Upper lobe of left lung (tissue), 6 donors: ENCODE measurements around the gene BMP4. TPM values are rescaled to one million over a fixed set of nuclear protein-coding genes. Genes with fewer than 3 reads are reported as not detected.

Source experiments
- ATAC-seq, 2 donors: fragments of 200-7000 bp; cut with Tn5 transposase; one replicate each; pipeline ENCODE4 v1.9.1; 2022; ENCODE audit warnings: mild to moderate bottlenecking in 2 of 2, moderate library complexity in 2 of 2; ENCODE audit not compliant: low FRiP score in 2 of 2
- DNase-seq, 2 donors: peaks; one replicate each; pipeline ENCODE4 v3.0.0-alpha.2; 2019 to 2020
- H3K27ac ChIP-seq, 4 donors: fragments of 200-600 bp; sonication (generic); one replicate each; pipeline ENCODE4 v1.5.1; 2016 to 2019
- H3K27me3 ChIP-seq, 4 donors: fragments of 200-600 bp; sonication (generic); one replicate each; pipeline ENCODE4 v1.5.1; 2017 to 2019
- H3K36me3 ChIP-seq, 4 donors: fragments of 200-600 bp; sonication (generic); one replicate each; pipeline ENCODE4 v1.5.1; 2016 to 2019
- H3K4me1 ChIP-seq, 4 donors: fragments of 200-600 bp; sonication (generic); one replicate each; pipeline ENCODE4 v1.5.1; 2018 to 2019
- H3K4me3 ChIP-seq, 4 donors: fragments of 200-600 bp; sonication (generic); one replicate each; pipeline ENCODE4 v1.5.1; 2017 to 2019; ENCODE audit warnings: mild to moderate bottlenecking in 2 of 4, moderate library complexity in 1 of 4
- H3K9me3 ChIP-seq, 4 donors: fragments of 200-600 bp; sonication (generic); one replicate each; pipeline ENCODE4 v1.5.1; 2018 to 2019
- EP300 ChIP-seq, 4 donors: sonication (generic); formaldehyde crosslinking; IDR thresholded peaks; one replicate each; pipeline ENCODE4 v1.5.1; 2017; ENCODE audit warnings: antibody characterized with exemption in 4 of 4, control low read depth in 2 of 4
- POLR2A ChIP-seq, 4 donors: fragments of 450-650 bp; IDR thresholded peaks; one replicate each; pipeline ENCODE4 v1.5.1; 2016 to 2017; ENCODE audit warnings: antibody characterized with exemption in 4 of 4, mild to moderate bottlenecking in 2 of 4
- POLR2AphosphoS5 ChIP-seq, 2 donors: sonication (generic); formaldehyde crosslinking; IDR thresholded peaks; one replicate each; pipeline ENCODE4 v1.5.1; 2017; ENCODE audit warnings: antibody characterized with exemption in 2 of 2
- WGBS, 2 donors: methylation state at CpG; one replicate each; pipeline ENCODE4 v1.1.5; 2017 to 2018; 5-methylcytosine and 5-hydroxymethylcytosine counted together
- small RNA-seq, 4 donors: library from RNA; depleted of rRNA; stranded (forward); fragments of <200 nt; gene quantifications; one replicate each; pipeline ENCODE3, GENCODE V24; 2016
- total RNA-seq, 6 donors: library from RNA; depleted of rRNA in 4 of 6; stranded (reverse); fragments of >200 nt in 4 of 6; gene quantifications; one replicate each; pipeline versions ENCODE4 v1.1.0 to v1.2.1, GENCODE V29; 2016 to 2021
- TF ChIP-seq, protein P1 (sequence below), 6 experiments: fragments of 450-650 bp in 4 of 6; fragments of 200-600 bp in 2 of 6; sonication (generic) in 2 of 6; IDR thresholded peaks; one replicate each; pipeline ENCODE4 v1.5.1; 2016 to 2019; ENCODE audit warnings: antibody characterized with exemption in 6 of 6
- donor health status: DM: no; HTN: no; CAD: no; lungs with moderate emphysema.
- donor health status: DM: no; HTN: yes; CAD: no; lungs with severe emphysema.

The BMP4 gene
- total RNA-seq, 6 donors from 2014 or later = 5.3 to 19.9 (median 11.3) TPM

DNA sequence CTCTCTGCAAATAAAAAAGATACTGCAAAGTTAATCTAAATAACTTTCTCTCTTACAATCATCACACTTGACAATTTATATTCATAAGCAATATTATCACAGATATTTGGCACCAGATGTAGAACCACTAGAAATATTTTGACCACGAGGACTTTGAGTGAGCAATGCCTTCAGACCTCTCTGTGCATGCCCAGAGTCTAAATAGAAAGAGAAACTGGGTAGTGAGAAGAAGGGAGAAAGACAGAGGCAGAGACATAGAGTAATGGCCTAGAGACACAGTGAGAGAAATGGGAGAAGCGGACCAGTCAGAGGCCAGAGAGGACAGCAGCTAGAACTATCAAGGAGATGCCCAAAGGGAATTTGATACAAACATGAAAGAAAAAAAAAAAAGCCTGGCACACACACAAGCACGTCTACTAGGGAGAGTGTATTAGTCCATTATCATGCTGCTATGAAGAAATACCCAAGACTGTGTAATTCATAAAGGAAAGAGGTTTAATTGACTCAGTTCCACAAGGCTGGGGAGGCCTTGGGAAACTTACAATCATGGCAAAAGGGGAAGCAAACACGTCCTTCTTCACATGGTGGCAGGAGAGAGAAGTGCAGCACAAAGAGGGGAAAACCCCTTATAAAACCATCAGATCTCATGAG is 41.1 kb downstream of the BMP4 start:
- no peak overlapping the region for H3K27ac ChIP-seq
- no peak overlapping the region for H3K4me3 ChIP-seq
- no peaks in the 10 kb centered on the region for H3K36me3 ChIP-seq
- WGBS, 2 donors = 60 to 69% methylated on average over 4 of the region's 4 CpGs
- TF ChIP-seq EP300 (IDR thresholded peaks at IDR 0.05) (no peak), POLR2AphosphoS5 (IDR thresholded peaks at IDR 0.05) (no peak), POLR2A (IDR thresholded peaks at IDR 0.05) (no peak)
- TF ChIP-seq, protein P1, sequence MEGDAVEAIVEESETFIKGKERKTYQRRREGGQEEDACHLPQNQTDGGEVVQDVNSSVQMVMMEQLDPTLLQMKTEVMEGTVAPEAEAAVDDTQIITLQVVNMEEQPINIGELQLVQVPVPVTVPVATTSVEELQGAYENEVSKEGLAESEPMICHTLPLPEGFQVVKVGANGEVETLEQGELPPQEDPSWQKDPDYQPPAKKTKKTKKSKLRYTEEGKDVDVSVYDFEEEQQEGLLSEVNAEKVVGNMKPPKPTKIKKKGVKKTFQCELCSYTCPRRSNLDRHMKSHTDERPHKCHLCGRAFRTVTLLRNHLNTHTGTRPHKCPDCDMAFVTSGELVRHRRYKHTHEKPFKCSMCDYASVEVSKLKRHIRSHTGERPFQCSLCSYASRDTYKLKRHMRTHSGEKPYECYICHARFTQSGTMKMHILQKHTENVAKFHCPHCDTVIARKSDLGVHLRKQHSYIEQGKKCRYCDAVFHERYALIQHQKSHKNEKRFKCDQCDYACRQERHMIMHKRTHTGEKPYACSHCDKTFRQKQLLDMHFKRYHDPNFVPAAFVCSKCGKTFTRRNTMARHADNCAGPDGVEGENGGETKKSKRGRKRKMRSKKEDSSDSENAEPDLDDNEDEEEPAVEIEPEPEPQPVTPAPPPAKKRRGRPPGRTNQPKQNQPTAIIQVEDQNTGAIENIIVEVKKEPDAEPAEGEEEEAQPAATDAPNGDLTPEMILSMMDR (IDR thresholded peaks at IDR 0.05) = no peak
- ATAC-seq (no peak), DNase-seq (no peak)
- no peaks in the 10 kb centered on the region for H3K27me3 ChIP-seq
- no peaks in the 10 kb centered on the region for H3K9me3 ChIP-seq
- H3K4me1 ChIP-seq = no peaks in the 10 kb centered on the region

DNA sequence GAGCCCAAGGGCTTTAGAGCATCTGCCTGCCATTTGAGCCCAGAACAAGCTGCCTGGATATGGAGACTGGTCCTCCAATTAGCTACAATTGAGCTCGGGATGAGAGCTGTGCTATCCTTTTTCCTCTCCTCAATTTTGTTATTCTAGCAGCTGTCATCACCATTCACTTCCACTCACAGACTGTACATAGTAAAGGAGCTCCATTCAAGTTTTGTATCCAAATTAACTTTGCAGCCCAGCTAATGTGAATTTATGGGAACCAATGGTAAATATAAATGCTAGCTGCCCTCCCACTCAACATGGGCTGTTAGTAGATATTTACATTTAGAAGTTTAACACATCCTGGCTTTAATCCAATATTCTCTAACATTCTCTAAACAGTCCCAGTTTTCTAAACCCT is 44.6 kb downstream of the BMP4 start:
- ATAC-seq (no peak), DNase-seq (no peak)
- Histone ChIP-seq H3K9me3 (no peaks in the 10 kb centered on the region), H3K4me1 (no peaks in the 10 kb centered on the region), H3K27me3 (no peaks in the 10 kb centered on the region), H3K27ac (no peak overlapping the region), H3K4me3 (no peak overlapping the region), H3K36me3 (no peaks in the 10 kb centered on the region)
- WGBS, 2 donors = 70 to 91% methylated on average over 1 of the region's 1 CpG
- TF ChIP-seq POLR2A (IDR thresholded peaks at IDR 0.05) (no peak), EP300 (IDR thresholded peaks at IDR 0.05) (no peak), POLR2AphosphoS5 (IDR thresholded peaks at IDR 0.05) (no peak)
- TF ChIP-seq, protein P1 (IDR thresholded peaks at IDR 0.05) = no peak

DNA sequence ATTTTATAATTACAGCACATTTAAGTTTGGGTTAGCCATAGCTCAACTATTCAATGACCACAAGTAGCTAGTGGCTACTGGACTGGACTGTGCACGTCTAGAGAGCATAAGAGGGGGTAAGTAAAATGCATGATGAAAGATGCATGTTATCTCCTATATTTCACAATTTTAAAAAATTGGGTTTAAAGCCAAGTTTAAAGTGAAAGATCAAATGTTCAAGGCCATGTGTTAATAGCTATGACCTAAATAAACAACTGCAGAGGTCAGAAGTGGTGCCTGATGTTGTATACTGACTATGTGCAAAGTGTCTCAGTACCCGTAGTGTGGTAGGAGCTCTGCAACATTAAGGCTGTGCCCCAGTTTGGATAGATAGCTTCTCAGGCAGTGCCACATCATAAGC is 48.2 kb downstream of the BMP4 start:
- H3K27ac ChIP-seq = no peak overlapping the region
- H3K9me3 ChIP-seq = peaks cover 0 to 11% (median 8%) of the 10 kb centered on the region in 4 donors
- H3K4me3 ChIP-seq = no peak overlapping the region
- DNase-seq (no peak), ATAC-seq (no peak)
- no peaks in the 10 kb centered on the region for H3K27me3 ChIP-seq
- TF ChIP-seq EP300 (IDR thresholded peaks at IDR 0.05) = no peak
- H3K4me1 ChIP-seq = no peaks in the 10 kb centered on the region
- 42 to 68% methylated on average over 2 of the region's 2 CpGs for WGBS, 2 donors
- H3K36me3 ChIP-seq = no peaks in the 10 kb centered on the region

DNA sequence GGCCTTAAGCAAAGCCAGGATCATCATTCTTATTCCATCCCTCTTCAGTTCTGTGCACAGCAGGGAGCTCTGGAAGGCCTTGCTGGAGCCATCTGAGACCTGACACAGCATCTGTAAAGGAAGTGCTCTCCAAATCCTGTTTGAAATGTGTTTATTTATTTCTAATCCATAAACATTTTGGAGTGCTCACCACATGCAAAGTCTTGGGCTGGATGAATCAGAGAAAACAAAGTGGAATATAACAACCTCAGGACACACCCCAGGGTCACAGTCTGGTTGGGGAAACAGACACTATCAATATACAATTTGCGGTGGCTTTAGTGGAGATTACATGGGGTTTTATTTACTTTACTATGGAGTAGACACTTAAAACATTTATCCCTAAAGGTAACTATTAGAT is 54.3 kb downstream of the BMP4 start:
- DNase-seq = no peak
- no peak for TF ChIP-seq POLR2A (IDR thresholded peaks at IDR 0.05)
- TF ChIP-seq, protein P1 (IDR thresholded peaks at IDR 0.05) = no peak
- no peak for TF ChIP-seq EP300 (IDR thresholded peaks at IDR 0.05)
- no peak for TF ChIP-seq POLR2AphosphoS5 (IDR thresholded peaks at IDR 0.05)
- no peak overlapping the region for H3K4me3 ChIP-seq
- no peak overlapping the region for H3K27ac ChIP-seq
- H3K4me1 ChIP-seq = no peaks in the 10 kb centered on the region
- ATAC-seq = no peak
- no peaks in the 10 kb centered on the region for H3K27me3 ChIP-seq
- H3K36me3 ChIP-seq = no peaks in the 10 kb centered on the region
- peaks cover 0 to 11% (median 8%) of the 10 kb centered on the region in 4 donors for H3K9me3 ChIP-seq
- 59 to 73% methylated on average over 1 of the region's 1 CpG for WGBS, 2 donors

DNA sequence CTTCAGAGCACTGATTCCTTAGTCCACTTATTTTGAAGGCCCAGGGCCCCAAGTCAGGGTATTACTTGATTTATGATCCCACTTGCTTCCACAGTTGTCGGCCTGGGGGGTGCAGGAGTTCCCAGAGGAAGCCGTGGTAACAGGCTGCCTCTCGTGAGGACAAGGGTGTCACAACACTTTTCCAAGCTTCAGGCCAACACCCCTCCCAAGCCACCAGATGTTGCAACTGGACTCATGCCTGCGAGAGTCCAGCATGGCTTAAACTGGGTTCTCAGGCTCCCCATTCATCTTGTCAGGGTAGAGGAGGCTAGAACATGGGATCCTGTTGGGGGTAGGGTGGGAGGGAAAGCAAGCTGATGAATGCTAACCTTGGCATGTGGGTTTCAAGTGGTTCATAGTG is 56.1 kb downstream of the BMP4 start:
- H3K27ac ChIP-seq = no peak overlapping the region
- H3K36me3 ChIP-seq = no peaks in the 10 kb centered on the region
- TF ChIP-seq POLR2A (IDR thresholded peaks at IDR 0.05) (no peak), POLR2AphosphoS5 (IDR thresholded peaks at IDR 0.05) (peak in 1 of 2 donors; percentile 10), EP300 (IDR thresholded peaks at IDR 0.05) (no peak)
- TF ChIP-seq, protein P1 (IDR thresholded peaks at IDR 0.05) = no peak
- no peak overlapping the region for H3K4me3 ChIP-seq
- H3K9me3 ChIP-seq = peaks cover 0 to 5% (median under 1%) of the 10 kb centered on the region in 4 donors
- no peaks in the 10 kb centered on the region for H3K27me3 ChIP-seq
- WGBS, 2 donors = 56% methylated on average over 4 of the region's 4 CpGs
- DNase-seq (peak in 1 of 2 donors; percentile 22), ATAC-seq (peak in 1 of 2 donors; percentile 39)
- no peaks in the 10 kb centered on the region for H3K4me1 ChIP-seq

Small RNA genes lying within 50 kb of the gene (small RNA-seq; reads per million reads assigned to genes)
- 0 reads per million in 4 donors for gene MIR5580
